Suppressor macrophage (primary cell): ENCODE data around the gene GNG7.
A peak's percentile ranks its signal among the peaks of the same experiment; 100 is the strongest.
"Not testable (repeated sequence)": the region's sequence is repeated elsewhere in the genome, so short reads cannot be mapped to it uniquely, and the experiment has no call there.

Source experiments
- DNase-seq, 4 experiments: peaks; one replicate each; pipeline ENCODE4 v3.0.0-alpha.2; 2020 to 2022

Gene GNG7

GRCh38 chr19:2574971-2575630 is 127.4 kb downstream of the GNG7 start:
- DNase-seq, result no peak

DNA sequence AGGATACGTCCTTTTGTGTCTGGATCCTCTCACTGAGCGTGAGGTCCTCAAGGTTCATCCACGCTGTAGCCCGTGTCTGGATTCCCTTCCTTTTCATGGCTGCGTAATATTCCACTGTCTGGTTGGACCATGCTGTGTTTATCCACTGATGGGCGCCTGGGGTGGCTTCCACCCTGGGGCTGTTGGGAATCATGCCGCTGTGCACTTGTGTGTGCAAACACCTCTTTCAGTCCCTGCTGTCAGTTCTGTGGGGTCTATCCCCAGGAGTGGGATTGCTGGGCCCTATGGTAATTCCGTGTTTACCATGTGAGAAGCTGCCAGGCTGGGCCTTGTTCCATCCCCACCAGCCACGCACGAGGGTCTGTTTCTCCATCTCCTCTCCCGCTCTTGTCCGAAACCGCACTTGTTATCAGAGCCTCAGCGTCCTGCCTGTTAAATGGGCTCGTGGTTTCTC is 128.0 kb downstream of the GNG7 start:
- no peak for DNase-seq

GRCh38 chr19:2573916-2574315 is 128.6 kb downstream of the GNG7 start:
- no peak for DNase-seq

GRCh38 chr19:2572152-2572551 is 130.3 kb downstream of the GNG7 start:
- DNase-seq, result not testable (repeated sequence)

GRCh38 chr19:2569596-2570465 is 132.7 kb downstream of the GNG7 start:
- no peak for DNase-seq

DNA sequence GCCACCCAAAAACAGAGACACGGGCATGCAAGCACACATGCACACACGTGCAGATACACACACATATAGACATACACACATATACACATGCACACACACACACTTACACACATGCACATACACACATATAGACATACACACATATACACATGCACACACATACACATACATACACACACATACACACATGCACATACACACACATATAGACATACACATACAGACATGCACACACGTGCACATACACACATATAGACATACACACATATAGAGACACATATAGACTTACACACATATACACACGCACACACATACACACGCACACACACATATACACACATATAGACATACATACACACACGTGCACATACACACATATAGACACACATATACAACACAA is 134.5 kb downstream of the GNG7 start:
- no peak for DNase-seq

DNA sequence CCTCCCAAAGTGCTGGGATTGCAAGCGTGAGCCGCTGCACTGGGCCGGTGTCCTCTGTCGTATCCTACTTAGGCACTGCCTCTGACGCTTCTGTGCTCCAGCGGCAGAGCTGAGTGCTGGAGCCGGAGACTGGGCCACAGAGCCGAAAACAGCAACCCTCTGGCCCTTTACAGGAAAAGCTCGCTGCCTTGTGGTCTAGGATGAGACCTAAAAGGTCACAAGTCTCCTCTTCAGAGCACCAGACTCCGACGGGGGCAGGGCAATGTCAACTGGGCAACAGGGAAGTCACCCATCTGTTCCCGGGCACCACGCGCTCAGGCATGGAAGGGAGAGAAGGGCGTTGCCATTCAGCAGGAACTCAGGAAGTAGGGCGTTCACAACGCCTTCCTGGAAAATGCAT is 134.9 kb downstream of the GNG7 start:
- peak; percentile 95 to 97 (median 96) for DNase-seq

DNA sequence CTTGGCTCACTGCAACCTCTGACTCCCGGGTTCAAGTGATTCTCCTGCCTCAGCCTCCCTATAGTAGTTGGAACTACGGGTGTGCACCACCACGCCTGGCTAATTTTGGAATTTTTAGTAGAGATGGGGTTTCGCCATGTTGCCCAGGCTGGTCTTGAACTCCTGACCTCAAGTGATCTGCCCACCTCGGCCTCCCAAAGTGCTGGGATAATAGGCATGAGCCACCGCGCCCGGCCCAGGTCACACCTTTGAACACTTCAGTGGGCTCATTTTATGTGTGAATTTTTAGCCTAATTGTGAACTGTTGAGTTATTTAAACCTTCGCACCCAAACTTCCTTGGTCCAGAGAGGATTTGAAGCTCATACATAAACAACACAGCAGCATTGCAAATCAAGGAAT is 138.9 kb downstream of the GNG7 start:
- DNase-seq, result not testable (repeated sequence)

DNA sequence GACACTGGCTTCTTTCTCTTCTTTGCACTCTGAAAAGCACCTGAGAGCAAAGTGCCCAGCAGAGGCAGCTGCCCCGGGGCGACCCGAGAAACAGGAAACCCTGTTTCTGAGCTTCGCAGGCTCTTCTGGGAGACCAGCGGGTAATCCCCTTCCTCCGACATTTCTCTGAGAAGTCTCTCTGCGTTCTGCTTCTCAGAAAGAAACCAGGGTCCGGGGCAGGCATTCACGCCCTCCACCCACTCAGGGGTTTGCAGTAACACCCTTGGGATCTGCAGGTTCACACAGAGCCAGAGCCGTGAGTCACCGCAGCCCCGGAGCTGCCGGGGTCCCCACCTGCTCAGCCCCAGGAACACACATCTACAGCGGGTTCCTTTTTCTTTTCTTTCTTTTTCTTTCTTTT is 140.6 kb downstream of the GNG7 start:
- DNase-seq, result peak; percentile 47 to 71 (median 66)

GRCh38 chr19:2561221-2561620 is 141.3 kb downstream of the GNG7 start:
- DNase-seq, result no peak

DNA sequence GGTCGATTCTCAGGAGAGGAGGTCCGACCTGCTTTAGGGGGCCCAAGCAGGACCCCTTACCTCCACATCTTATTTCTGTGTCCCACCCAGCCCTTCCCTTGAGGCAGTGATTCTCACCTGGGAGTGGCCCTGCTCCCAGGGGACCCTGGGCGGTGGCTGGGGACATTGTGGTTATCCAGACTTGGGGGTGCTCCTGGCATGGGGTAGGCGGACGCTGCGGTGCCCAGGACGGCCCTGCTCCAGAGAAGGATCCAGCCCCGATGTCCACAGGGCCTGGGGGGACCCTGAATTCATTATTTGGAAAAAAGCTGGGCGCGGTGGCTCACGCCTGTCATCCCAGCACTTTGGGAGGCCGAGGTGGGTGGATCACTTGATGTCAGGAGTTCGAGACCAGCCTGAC is 142.1 kb downstream of the GNG7 start:
- no peak for DNase-seq

DNA sequence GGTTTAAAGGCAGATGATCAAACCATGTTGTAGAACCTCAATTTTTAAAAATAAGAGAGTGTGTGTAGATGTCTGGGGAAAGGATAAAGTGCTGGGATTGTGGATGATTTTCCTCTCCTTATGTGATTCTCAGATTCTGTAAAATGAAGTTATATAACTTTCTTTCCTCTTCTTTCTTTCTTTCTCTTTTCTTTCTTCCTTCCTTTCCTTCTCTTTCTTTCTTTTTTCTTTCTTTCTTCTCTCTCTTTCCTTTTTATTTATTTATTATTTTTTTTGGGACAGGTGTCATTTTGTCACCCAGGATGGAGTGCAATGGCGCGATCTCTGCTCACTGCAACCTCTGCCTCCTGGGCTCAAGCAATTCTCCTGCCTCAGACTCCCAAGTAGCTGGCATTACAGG is 144.0 kb downstream of the GNG7 start:
- no peak for DNase-seq

DNA sequence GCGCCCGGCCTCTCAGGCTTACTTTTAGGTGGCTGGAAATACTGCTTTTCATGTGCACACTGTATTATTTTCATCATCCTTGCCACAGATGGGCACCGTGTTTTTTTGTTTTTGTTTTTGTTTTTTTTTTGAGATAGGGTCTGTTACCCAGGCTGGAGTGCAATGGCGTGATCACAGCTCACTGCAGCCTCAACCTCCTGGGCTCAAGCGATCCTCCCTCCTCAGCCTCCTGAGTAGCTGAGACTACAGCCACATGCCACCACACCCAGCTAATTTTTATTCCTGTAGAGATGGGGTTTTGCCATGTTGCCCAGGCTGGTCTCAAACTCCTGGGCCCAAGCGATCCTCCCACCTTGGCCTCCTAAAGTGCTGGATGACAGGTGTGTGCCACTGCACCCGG is 144.4 kb downstream of the GNG7 start:
- not testable (repeated sequence) for DNase-seq

- DNase-seq, result no peak
Measured at GRCh38 chr19:2557093-2557440, 145.4 kb downstream of the GNG7 start.

- DNase-seq, result no peak
Measured at GRCh38 chr19:2556221-2557092, 146.0 kb downstream of the GNG7 start.

DNA sequence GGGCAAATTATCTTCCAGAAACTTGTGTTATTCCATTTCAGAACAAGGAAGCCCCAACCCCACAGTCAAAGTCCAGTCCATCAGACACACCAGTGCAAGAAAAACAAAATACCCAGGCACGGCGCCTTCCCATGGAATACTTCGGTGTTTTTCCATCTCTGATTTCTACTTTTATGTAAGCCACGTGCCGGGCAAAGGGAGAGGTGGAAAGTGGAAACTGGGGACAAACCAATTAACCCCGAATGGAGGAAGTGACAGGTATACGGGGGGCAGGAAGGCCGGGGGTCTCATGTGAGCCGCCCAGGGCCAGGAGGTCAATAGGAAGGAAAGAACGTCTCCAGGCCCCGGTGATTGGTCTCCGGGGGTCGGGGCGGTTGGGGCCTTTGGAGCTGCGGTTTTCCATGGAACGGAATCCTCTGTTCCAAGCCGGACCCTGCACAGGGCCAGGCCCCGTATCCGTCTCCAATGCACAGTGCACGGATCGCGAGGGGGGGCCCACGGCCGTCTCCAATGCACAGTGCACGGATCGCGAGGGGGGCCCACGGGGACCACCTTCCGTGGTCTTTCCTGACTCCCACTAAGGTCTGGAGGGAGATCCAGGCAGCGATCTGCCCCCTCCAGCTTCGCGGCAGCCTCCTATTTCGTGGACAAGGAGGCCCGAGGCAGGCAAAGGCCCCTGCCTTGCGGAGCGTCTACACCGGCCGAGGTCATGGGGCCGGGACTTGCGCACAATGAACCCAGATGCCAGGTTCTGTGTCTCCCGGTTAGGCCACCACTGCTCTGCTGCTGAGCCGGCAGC is 146.9 kb downstream of the GNG7 start:
- no peak for DNase-seq

GRCh38 chr19:2554856-2555255 is 147.6 kb downstream of the GNG7 start:
- DNase-seq, result peak; percentile 54 to 69 (median 59)

DNA sequence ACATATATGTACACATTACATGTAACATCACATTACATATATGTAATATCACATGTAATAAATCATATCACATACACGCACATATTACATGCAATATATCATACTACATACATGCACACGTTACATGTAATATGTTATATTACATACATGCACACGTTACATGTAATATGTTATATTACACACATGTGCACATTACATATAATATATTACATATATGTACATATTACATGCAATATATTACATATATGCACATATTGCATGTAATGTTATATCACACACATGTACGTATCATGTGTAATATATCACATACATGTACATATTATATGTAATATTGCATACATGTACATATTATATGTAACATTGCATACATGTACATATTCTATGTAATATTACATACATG is 149.0 kb downstream of the GNG7 start:
- DNase-seq, result no peak

- DNase-seq, result peak; percentile 73 to 88 (median 82)
Measured at GRCh38 chr19:2552859-2553258, 149.6 kb downstream of the GNG7 start.

DNA sequence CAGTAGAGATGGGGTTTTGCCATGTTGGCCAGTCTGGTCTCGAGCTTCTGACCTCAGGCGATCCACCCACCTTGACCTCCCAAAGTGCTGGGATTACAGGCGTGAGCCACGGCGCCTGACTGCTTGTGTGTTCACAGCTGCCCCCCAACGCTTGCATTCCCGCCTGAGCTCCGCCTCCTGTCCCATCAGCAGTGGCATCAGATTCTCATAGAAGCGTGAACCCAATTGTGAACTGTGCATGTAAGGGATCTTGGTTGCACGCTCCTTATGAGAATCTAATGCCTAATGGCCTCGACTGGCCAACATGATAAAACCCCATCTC is 150.7 kb downstream of the GNG7 start:
- DNase-seq, result no peak

DNA sequence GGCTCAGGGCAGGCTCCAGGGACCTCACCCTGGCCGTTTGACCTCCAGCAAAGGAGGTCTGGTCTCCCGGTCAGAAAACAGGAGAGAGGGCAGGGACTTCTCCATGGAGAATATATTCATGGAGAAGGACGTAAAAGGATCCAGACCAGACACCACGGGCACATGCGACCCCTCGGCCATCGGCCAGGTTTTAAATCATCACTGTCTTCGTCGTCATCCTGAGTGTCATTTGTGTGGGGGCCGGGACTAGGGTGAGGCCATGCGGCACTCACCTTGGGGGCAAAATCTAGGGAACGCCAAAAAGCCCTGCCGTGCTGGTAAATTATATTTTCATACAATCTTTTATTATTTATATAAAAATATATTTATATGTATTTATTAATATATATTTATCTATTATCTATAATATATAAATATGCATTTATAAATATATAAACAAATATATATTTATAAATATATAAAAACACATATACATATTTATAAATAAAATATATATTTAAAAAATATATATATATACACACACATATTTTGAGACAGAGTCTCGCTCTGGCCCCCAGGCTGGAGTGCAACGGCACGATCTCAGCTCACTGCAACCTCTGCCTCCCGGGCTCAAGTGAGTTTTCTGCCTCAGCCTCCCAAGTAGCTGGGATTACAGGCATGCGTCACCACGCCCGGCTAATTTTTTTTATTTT is 151.2 kb downstream of the GNG7 start:
- DNase-seq, result no peak
